Epithelial cell of proximal tubule (primary cell): ENCODE data around the gene COL24A1. TPM values are rescaled to one million over a fixed set of nuclear protein-coding genes. Genes with fewer than 3 reads are reported as not detected.
"Not testable (repeated sequence)": the region's sequence is repeated elsewhere in the genome, so short reads cannot be mapped to it uniquely, and the experiment has no call there.

Experiments used
- DNase-seq: peaks from one replicate; pipeline ENCODE4 v3.0.0-alpha.2; 2011; ENCODE audit warnings: low read depth
- H3K4me3 ChIP-seq: 2 replicates; pipeline ENCODE4 v1.5.1; 2011; ENCODE audit warnings: low read depth, mild to moderate bottlenecking, low read length
- CTCF ChIP-seq: conservative IDR thresholded peaks from 2 replicates; pipeline ENCODE4 v1.5.1; 2012; ENCODE audit warnings: low read depth, mild to moderate bottlenecking, low read length
- total RNA-seq: library from RNA; depleted of rRNA; stranded (reverse); fragments of >200 nt; gene quantifications from 2 replicates; pipeline ENCODE4 v1.2.3, GENCODE V29; 2015

The COL24A1 gene
- total RNA-seq, 1 donor from 2014 or later: 0.06 TPM

- H3K4me3 ChIP-seq: no peak overlapping the region
- no peak for DNase-seq
These were observed 10.0 kb downstream of the COL24A1 start for GRCh38 chr1:86146566-86146965.

GRCh38 chr1:86140281-86140880, 16.2 kb downstream of the COL24A1 start:
- no peak for DNase-seq

More at GRCh38 chr1:86146566-86146965, 10.0 kb downstream of the COL24A1 start:
- peak; percentile 34 for TF ChIP-seq CTCF

GRCh38 chr1:86138746-86139145, 17.8 kb downstream of the COL24A1 start:
- no peak for TF ChIP-seq CTCF
- no peak for DNase-seq

More at GRCh38 chr1:86140281-86140880, 16.2 kb downstream of the COL24A1 start:
- no peak for TF ChIP-seq CTCF
- no peak overlapping the region for H3K4me3 ChIP-seq

GRCh38 chr1:86137436-86137835, 19.1 kb downstream of the COL24A1 start:
- peak; percentile 31 for DNase-seq
- H3K4me3 ChIP-seq: no peak overlapping the region
- no peak for TF ChIP-seq CTCF

More at GRCh38 chr1:86138746-86139145, 17.8 kb downstream of the COL24A1 start:
- H3K4me3 ChIP-seq: no peak overlapping the region

- DNase-seq: no peak
- TF ChIP-seq CTCF: no peak
- H3K4me3 ChIP-seq: no peak overlapping the region
These were observed 37.3 kb downstream of the COL24A1 start for GRCh38 chr1:86119214-86119764.

GRCh38 chr1:86114816-86115400, 41.7 kb downstream of the COL24A1 start:
- H3K4me3 ChIP-seq: no peak overlapping the region
- TF ChIP-seq CTCF: no peak
- no peak for DNase-seq

GRCh38 chr1:86114236-86114635, 42.3 kb downstream of the COL24A1 start:
- TF ChIP-seq CTCF: no peak
- no peak for DNase-seq
- no peak overlapping the region for H3K4me3 ChIP-seq

- H3K4me3 ChIP-seq, DNase-seq: not testable (repeated sequence)
These were observed 45.0 kb downstream of the COL24A1 start for GRCh38 chr1:86111590-86111989.
